DMS53 treated with DMSO at 0.1 percent for 48 hours (cell line): Measurements from ENCODE around the gene RAP1B.

Experiments
- DNase-seq: peaks from one replicate; lab custom pipeline; 2025; ENCODE audit not compliant: unreplicated experiment; lab: John Stamatoyannopoulos, UW

Gene RAP1B

GRCh38 chr12:68611094-68611805 lies 551 bp downstream of the RAP1B start:
- DNase-seq: peak; percentile 31

GRCh38 chr12:68611806-68612160 lies 1.1 kb downstream of the RAP1B start:
- DNase-seq: no peak

GRCh38 chr12:68612202-68612601 lies 1.5 kb downstream of the RAP1B start:
- DNase-seq: no peak

GRCh38 chr12:68612697-68613096 lies 2.0 kb downstream of the RAP1B start:
- no peak for DNase-seq

GRCh38 chr12:68613209-68613904 lies 2.7 kb downstream of the RAP1B start:
- no peak for DNase-seq

- DNase-seq: no peak
Observed at GRCh38 chr12:68614105-68614679, 3.5 kb downstream of the RAP1B start.

DNA sequence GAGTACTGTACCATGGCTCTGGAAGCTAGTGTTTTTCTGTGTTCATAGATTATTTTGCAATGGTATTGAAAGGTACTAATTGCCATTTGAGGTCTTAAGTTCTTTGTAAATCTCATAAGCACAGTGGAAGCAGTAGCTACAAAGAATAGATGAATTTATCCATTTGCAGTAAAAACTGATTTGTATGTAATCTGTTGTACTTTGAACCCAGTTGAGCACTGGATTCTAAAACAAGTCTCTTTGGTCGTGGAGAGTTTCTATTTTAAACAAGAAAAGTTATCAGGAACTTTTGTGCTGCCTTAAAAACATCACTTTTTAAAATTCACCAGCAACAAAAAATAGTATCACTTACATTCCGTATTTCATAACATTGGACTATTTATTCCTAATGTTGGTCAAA lies 4.1 kb downstream of the RAP1B start:
- DNase-seq: no peak

- no peak for DNase-seq
Observed at GRCh38 chr12:68617160-68617926, 6.6 kb downstream of the RAP1B start.

DNA sequence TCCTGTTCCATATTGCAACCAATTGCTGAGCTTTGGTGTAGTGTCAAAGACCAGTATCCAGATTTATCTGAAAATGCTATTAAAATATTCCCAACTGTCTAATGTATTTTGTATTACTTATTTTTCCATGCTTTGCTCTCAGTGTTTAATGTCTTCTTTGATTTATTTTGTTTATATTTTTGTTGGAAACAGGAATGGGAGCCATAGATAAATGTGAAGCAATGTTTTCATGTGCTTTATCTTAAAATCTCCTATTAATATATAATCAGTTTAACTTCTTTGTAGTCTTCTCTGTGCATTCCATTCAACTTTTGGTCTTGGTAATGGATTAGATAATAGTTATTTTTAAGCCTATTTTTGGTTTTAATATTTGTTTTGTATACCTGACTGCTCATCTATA lies 8.8 kb downstream of the RAP1B start:
- DNase-seq: no peak

- DNase-seq: no peak
Observed at GRCh38 chr12:68620519-68621471, 10.1 kb downstream of the RAP1B start.

GRCh38 chr12:68621472-68622081 lies 10.9 kb downstream of the RAP1B start:
- no peak for DNase-seq

DNA sequence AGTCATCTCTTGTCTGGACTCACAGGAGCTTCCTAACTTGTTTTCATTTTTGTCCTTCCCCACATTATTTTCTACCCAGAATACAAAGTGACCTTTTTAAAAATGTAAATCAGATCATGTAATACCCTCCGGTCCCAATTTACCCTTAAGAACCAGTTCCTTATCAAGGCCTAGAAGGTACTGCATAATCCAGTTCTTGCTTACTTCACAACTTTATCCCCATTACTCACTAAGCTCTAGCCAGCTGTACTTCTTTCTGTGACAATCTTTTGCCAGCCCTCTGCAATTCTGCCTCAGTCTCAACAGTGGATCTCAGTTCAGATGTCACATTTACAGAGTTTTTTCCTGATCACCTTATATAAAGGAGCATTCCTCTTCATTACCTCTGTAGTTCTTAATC lies 11.6 kb downstream of the RAP1B start:
- DNase-seq: no peak

- no peak for DNase-seq
Observed at GRCh38 chr12:68623059-68623458, 12.4 kb downstream of the RAP1B start.

GRCh38 chr12:68623984-68624383 lies 13.3 kb downstream of the RAP1B start:
- DNase-seq: no peak

- DNase-seq: no peak
Observed at GRCh38 chr12:68624933-68625332, 14.2 kb downstream of the RAP1B start.

GRCh38 chr12:68627673-68628319 lies 17.1 kb downstream of the RAP1B start:
- no peak for DNase-seq

- DNase-seq: no peak
Observed at GRCh38 chr12:68628698-68629097, 18.0 kb downstream of the RAP1B start.

- no peak for DNase-seq
Observed at GRCh38 chr12:68630050-68630449, 19.4 kb downstream of the RAP1B start.

GRCh38 chr12:68630598-68630997 lies 19.9 kb downstream of the RAP1B start:
- DNase-seq: no peak

GRCh38 chr12:68631227-68631626 lies 20.5 kb downstream of the RAP1B start:
- DNase-seq: no peak
